ENCODE results near the gene DCC.
A peak's percentile ranks its signal among the peaks of the same experiment; 100 is the strongest.

DCC gene

GRCh38 chr18:52648201-52648600, 308.2 kb downstream of the DCC start:
- no peak overlapping the region for H3K4me3 ChIP-seq (replicated peaks; ENCODE audit: low read depth, low read length)
- no peak for DNase-seq (ENCODE audit: low read depth)
- no peak for TF ChIP-seq CTCF (IDR thresholded peaks at IDR 0.05; ENCODE audit: low read length, missing control alignments)

- DNase-seq (ENCODE audit: low read depth) = no peak
- no peak for TF ChIP-seq CTCF (IDR thresholded peaks at IDR 0.05; ENCODE audit: low read length, missing control alignments)
- no peak overlapping the region for H3K4me3 ChIP-seq (replicated peaks; ENCODE audit: low read depth, low read length)
These were observed 312.4 kb downstream of the DCC start for GRCh38 chr18:52652391-52652790.

GRCh38 chr18:52657043-52657805, 317.2 kb downstream of the DCC start:
- H3K4me3 ChIP-seq (replicated peaks; ENCODE audit: low read depth, low read length) = no peak overlapping the region
- no peak for DNase-seq (ENCODE audit: low read depth)
- no peak for TF ChIP-seq CTCF (IDR thresholded peaks at IDR 0.05; ENCODE audit: low read length, missing control alignments)

- H3K4me3 ChIP-seq (replicated peaks; ENCODE audit: low read depth, low read length) = no peak overlapping the region
- TF ChIP-seq CTCF (IDR thresholded peaks at IDR 0.05; ENCODE audit: low read length, missing control alignments) = no peak
- DNase-seq (ENCODE audit: low read depth) = no peak
These were observed 327.6 kb downstream of the DCC start for GRCh38 chr18:52667463-52668065.

- DNase-seq (ENCODE audit: low read depth) = peak; percentile 20
- no peak overlapping the region for H3K4me3 ChIP-seq (replicated peaks; ENCODE audit: low read depth, low read length)
- TF ChIP-seq CTCF (IDR thresholded peaks at IDR 0.05; ENCODE audit: low read length, missing control alignments) = peak; percentile 9
These were observed 330.9 kb downstream of the DCC start for GRCh38 chr18:52670896-52671295.

- DNase-seq (ENCODE audit: low read depth) = no peak
- TF ChIP-seq CTCF (IDR thresholded peaks at IDR 0.05; ENCODE audit: low read length, missing control alignments) = no peak
- no peak overlapping the region for H3K4me3 ChIP-seq (replicated peaks; ENCODE audit: low read depth, low read length)
These were observed 338.0 kb downstream of the DCC start for GRCh38 chr18:52678034-52678433.

- no peak for DNase-seq (ENCODE audit: low read depth)
- H3K4me3 ChIP-seq (replicated peaks; ENCODE audit: low read depth, low read length) = no peak overlapping the region
- TF ChIP-seq CTCF (IDR thresholded peaks at IDR 0.05; ENCODE audit: low read length, missing control alignments) = no peak
These were observed 338.6 kb downstream of the DCC start for GRCh38 chr18:52678551-52678950.
